Sigmoid colon (tissue), 7 donors: Measurements from ENCODE around the gene HOXA11. TPM values are rescaled to one million over a fixed set of nuclear protein-coding genes. Genes with fewer than 3 reads are reported as not detected.
A peak's percentile ranks its signal among the peaks of the same experiment; 100 is the strongest.

Experiments
- DNase-seq: peaks from one replicate; pipeline ENCODE4 v3.0.0-alpha.2; 2019
- H3K27ac ChIP-seq, 4 donors: fragments of 200-600 bp; sonication (generic); one replicate each; pipeline ENCODE4 v1.5.1; 2016 to 2019; ENCODE audit warnings: mild to moderate bottlenecking in 1 of 4
- H3K27me3 ChIP-seq, 3 donors: fragments of 200-600 bp; sonication (generic); one replicate each; pipeline ENCODE4 v1.5.1; 2019; ENCODE audit warnings: mild to moderate bottlenecking in 1 of 3
- H3K36me3 ChIP-seq, 4 donors: fragments of 200-600 bp; sonication (generic); one replicate each; pipeline ENCODE4 v1.5.1; 2016 to 2019
- H3K4me1 ChIP-seq, 4 donors: fragments of 200-600 bp; sonication (generic); one replicate each; pipeline ENCODE4 v1.5.1; 2017 to 2019
- H3K4me3 ChIP-seq, 4 donors: fragments of 200-600 bp; sonication (generic); one replicate each; pipeline ENCODE4 v1.5.1; 2017 to 2019; ENCODE audit warnings: mild to moderate bottlenecking in 2 of 4, moderate library complexity in 1 of 4
- H3K9me3 ChIP-seq, 4 donors: fragments of 200-600 bp in 3 of 4; sonication (generic) in 3 of 4; one replicate each; pipeline versions ENCODE4 v1.5.1 to v1.6.1; 2013 to 2019
- EP300 ChIP-seq, 4 donors: sonication (generic); formaldehyde crosslinking; IDR thresholded peaks; one replicate each; pipeline ENCODE4 v1.6.1; 2017; ENCODE audit warnings: antibody characterized with exemption in 4 of 4
- POLR2A ChIP-seq, 2 donors: fragments of 450-650 bp; IDR thresholded peaks; one replicate each; pipeline ENCODE4 v1.6.1; 2016; ENCODE audit warnings: antibody characterized with exemption in 2 of 2, mild to moderate bottlenecking in 2 of 2, moderate library complexity in 2 of 2
- POLR2AphosphoS5 ChIP-seq, 4 donors: sonication (generic); formaldehyde crosslinking; IDR thresholded peaks; one replicate each; pipeline ENCODE4 v1.6.1; 2017; ENCODE audit warnings: antibody characterized with exemption in 4 of 4
- whole genome bisulfite sequencing, 2 donors: extraction: QIAGEN DNeasy Blood & Tissue Kit; methylation state at CpG; one replicate each; pipeline ENCODE4 v1.1.7; 2013; 5-methylcytosine and 5-hydroxymethylcytosine counted together
- intact Hi-C: fragments of 100-400 bp; cut with DNase I; formaldehyde crosslinking; loops from one replicate; pipeline ENCODE4 v1.15.1; 2023
- polyA plus RNA-seq, 3 donors: library from polyadenylated mRNA; stranded (reverse); fragments of 200-250 nt; gene quantifications; one replicate each; pipeline ENCODE4 v1.2.3, GENCODE V29; 2013
- total RNA-seq, 4 donors: library from RNA; depleted of rRNA; stranded (reverse); fragments of >200 nt; gene quantifications; one replicate each; pipeline ENCODE4 v1.1.0, GENCODE V29; 2016
- TF ChIP-seq, protein P1 (sequence below), 4 experiments: fragments of 450-650 bp in 3 of 4; fragments of 200-600 bp in 1 of 4; IDR thresholded peaks; one replicate each; pipeline ENCODE4 v1.5.1; 2016 to 2019; ENCODE audit warnings: antibody characterized with exemption in 4 of 4, mild to moderate bottlenecking in 3 of 4, moderate library complexity in 2 of 4
- donor health status: healthy with polysubstance abuse.
- donor health status: Bipolar disorder and iron deficiency.
- donor health status: healthy.

Gene HOXA11
- total and polyA plus RNA-seq, 7 donors, result 3.0 to 25.0 (median 18.7) TPM

- Histone ChIP-seq H3K36me3 (no peaks in the 10 kb centered on the region), H3K4me1 (peaks cover 0 to 50% (median 39%) of the 10 kb centered on the region in 4 donors), H3K4me3 (peak overlapping the region; percentile 80 to 85 (median 82)), H3K27me3 (no peaks in the 10 kb centered on the region), H3K9me3 (no peaks in the 10 kb centered on the region), H3K27ac (peak overlapping the region in 3 of 4 donors; percentile 97 to 98 (median 98))
- TF ChIP-seq POLR2AphosphoS5 (IDR thresholded peaks at IDR 0.05) (no peak), EP300 (IDR thresholded peaks at IDR 0.05) (no peak)
- no peak for DNase-seq
- 10 to 39% methylated on average over 7 of the region's 7 CpGs for whole genome bisulfite sequencing, 2 donors
- intact Hi-C loops, result no loop called here
Measured at GRCh38 chr7:27162561-27163287, 22.3 kb downstream of the HOXA11 start.

DNA sequence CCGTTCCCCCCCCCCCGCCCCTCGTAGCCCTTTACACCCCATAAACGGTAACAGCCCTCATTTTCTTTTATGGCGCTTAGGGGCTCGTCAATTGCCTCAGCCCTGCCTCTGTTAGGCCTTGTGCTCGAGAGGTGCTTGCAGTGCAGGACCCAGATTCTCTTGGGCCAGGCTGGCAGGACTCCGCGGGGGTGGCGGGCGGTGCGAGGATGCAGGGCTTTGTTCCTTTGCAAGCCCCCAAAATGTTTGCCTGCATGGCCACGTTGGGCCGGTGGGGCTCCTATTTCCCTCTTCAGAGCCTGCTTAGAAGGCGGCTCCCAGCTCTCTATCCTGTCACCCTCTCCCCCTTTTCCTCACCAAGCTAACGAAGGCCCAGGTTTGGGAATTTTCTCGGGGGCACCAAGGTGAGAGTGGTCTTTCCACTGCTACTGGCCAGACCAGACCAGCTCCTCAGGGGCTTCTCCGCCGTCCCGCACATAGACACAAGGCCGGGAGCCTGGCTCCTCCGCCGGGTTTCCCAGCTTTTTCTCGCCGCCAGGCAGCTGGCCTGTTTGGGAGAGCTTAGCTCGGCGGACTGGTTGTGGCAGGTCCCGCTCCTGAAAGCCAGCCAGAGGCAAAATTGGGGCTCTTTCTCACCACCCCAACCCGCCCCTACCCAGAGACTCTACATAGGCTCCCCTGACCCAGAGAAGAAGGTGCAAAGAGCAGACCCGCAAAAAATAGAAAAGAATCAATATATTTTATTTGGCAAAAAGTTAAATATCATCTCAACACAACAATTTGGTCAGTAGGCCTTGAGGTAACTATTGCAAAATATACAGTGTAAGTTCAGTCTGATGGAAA lies 23.1 kb downstream of the HOXA11 start:
- H3K27ac ChIP-seq, result peak overlapping the region in 3 of 4 donors; percentile 97 to 98 (median 98)

GRCh38 chr7:27161214-27161720 lies 23.8 kb downstream of the HOXA11 start:
- peak; percentile 73 for DNase-seq
- Histone ChIP-seq H3K27ac (peak overlapping the region in 3 of 4 donors; percentile 97 to 98 (median 98)), H3K9me3 (no peaks in the 10 kb centered on the region), H3K27me3 (no peaks in the 10 kb centered on the region), H3K4me3 (peak overlapping the region; percentile 38 to 85 (median 82)), H3K36me3 (no peaks in the 10 kb centered on the region), H3K4me1 (peaks cover 0 to 46% (median 38%) of the 10 kb centered on the region in 4 donors)
- 1 to 3% methylated on average over 27 of the region's 27 CpGs for WGBS, 2 donors
- TF ChIP-seq, protein P1, sequence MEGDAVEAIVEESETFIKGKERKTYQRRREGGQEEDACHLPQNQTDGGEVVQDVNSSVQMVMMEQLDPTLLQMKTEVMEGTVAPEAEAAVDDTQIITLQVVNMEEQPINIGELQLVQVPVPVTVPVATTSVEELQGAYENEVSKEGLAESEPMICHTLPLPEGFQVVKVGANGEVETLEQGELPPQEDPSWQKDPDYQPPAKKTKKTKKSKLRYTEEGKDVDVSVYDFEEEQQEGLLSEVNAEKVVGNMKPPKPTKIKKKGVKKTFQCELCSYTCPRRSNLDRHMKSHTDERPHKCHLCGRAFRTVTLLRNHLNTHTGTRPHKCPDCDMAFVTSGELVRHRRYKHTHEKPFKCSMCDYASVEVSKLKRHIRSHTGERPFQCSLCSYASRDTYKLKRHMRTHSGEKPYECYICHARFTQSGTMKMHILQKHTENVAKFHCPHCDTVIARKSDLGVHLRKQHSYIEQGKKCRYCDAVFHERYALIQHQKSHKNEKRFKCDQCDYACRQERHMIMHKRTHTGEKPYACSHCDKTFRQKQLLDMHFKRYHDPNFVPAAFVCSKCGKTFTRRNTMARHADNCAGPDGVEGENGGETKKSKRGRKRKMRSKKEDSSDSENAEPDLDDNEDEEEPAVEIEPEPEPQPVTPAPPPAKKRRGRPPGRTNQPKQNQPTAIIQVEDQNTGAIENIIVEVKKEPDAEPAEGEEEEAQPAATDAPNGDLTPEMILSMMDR (IDR thresholded peaks at IDR 0.05), result peak in 1 of 4 experiments; percentile 38
- TF ChIP-seq EP300 (IDR thresholded peaks at IDR 0.05) (no peak), POLR2A (IDR thresholded peaks at IDR 0.05) (no peak)
- intact Hi-C loops, result loop anchor here (1.0 to 2.0 kb wide), 3 partner anchors 474 to 960 kb away; partner anchors contain the start of genes CBX3 and HNRNPA2B1

More for the DNA sequence above, 23.1 kb downstream of the HOXA11 start:
- DNase-seq, result peak; percentile 72
- intact Hi-C loops, result loop anchor here (1.0 to 2.0 kb wide), 3 partner anchors 475 to 961 kb away; partner anchors contain the start of genes CBX3 and HNRNPA2B1
- Histone ChIP-seq H3K4me3 (peak overlapping the region; percentile 38 to 85 (median 82)), H3K4me1 (peaks cover 0 to 49% (median 36%) of the 10 kb centered on the region in 4 donors), H3K27me3 (no peaks in the 10 kb centered on the region), H3K36me3 (no peaks in the 10 kb centered on the region), H3K9me3 (no peaks in the 10 kb centered on the region)
- TF ChIP-seq POLR2AphosphoS5 (IDR thresholded peaks at IDR 0.05) (no peak), EP300 (IDR thresholded peaks at IDR 0.05) (no peak), POLR2A (IDR thresholded peaks at IDR 0.05) (no peak)
- TF ChIP-seq, protein P1 (IDR thresholded peaks at IDR 0.05), result no peak
- 6 to 27% methylated on average over 30 of the region's 30 CpGs for WGBS, 2 donors

DNA sequence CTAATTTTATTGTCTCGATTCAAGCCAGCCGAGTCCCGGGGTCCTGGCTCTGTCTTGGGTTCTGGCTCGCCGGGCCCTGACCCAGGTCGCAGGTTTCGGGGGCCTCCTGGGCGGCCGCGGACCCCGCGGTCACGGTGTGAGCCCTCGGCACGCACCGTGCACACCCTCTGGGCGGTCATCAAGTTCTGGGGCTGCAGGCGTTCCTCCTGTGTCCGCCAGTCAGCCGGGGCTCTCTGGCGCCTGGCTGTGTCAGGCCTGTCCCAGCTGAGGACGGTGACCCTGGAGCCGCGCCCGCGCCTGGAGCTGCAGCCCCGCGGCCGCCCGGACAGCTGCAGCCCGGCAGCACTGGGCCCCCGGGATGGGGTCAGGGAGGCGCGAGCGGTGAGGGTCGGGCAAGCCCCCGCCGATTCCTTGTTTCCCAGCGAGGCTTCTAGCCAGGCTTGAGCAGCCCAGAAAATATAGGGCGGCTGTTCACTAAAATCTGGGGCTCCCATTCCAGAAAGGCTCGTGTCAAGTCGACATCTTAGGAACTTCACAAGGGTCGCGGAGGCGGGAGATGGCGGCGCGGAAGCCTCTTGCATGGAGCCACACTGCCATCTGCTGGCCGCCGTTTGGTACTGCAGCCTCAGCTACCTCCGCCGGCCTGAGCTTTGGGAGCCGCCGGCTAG lies 24.4 kb downstream of the HOXA11 start:
- Histone ChIP-seq H3K4me3 (peak overlapping the region; percentile 38 to 85 (median 82)), H3K27me3 (no peaks in the 10 kb centered on the region), H3K4me1 (peaks cover 0 to 44% (median 40%) of the 10 kb centered on the region in 4 donors), H3K9me3 (no peaks in the 10 kb centered on the region), H3K27ac (peak overlapping the region in 3 of 4 donors; percentile 97 to 98 (median 98)), H3K36me3 (no peaks in the 10 kb centered on the region)
- TF ChIP-seq, protein P1 (IDR thresholded peaks at IDR 0.05), result peak; percentile 98 to 100 (median 99)
- TF ChIP-seq POLR2AphosphoS5 (IDR thresholded peaks at IDR 0.05), result peak in 1 of 4 donors; percentile 38
- TF ChIP-seq POLR2A (IDR thresholded peaks at IDR 0.05), result no peak
- no peak for TF ChIP-seq EP300 (IDR thresholded peaks at IDR 0.05)
- intact Hi-C loops, result loop anchor here (1.0 to 2.0 kb wide), 3 partner anchors 474 to 960 kb away; partner anchors contain the start of genes CBX3 and HNRNPA2B1
- WGBS, 2 donors, result 1 to 2% methylated on average over 54 of the region's 54 CpGs
- DNase-seq, result peak; percentile 94
